GM12878 (cell line): ENCODE measurements around the gene HRH2. TPM values are rescaled to one million over a fixed set of nuclear protein-coding genes. Genes with fewer than 3 reads are reported as not detected.

Experiments used
- ATAC-seq: fragments of 200-7000 bp; cut with Tn5 transposase; 3 replicates; pipeline ENCODE4 v1.9.1; 2020; ENCODE audit warnings: mild to moderate bottlenecking, moderate library complexity
- BruUV-seq: library from RNA; stranded (reverse); fragments of 400-500 nt; replicated peaks from 2 replicates; lab custom pipeline; 2021; lab: Mats Ljungman, UMichigan
- CTCF ChIA-PET: fragments of 300-600 bp; sonication (Branson Sonifier 250); formaldehyde crosslinking; extraction: SDS; loops from one replicate; lab custom pipeline; 2021; ENCODE audit warnings: inconsistent platforms; lab: Yijun Ruan, JAX
- POLR2A ChIA-PET: fragments of 350-600 bp; formaldehyde crosslinking; extraction: SDS; loops from one replicate; lab custom pipeline; 2021; ENCODE audit warnings: inconsistent platforms; lab: Charles Lee
- RAD21 ChIA-PET: fragments of 300-600 bp; sonication (Branson Sonifier 250); formaldehyde crosslinking; loops from one replicate; lab custom pipeline; 2023; ENCODE audit warnings: antibody characterized with exemption; ENCODE audit not compliant: unreplicated experiment; lab: Charles Lee
- SMC1A ChIA-PET: fragments of 300-600 bp; sonication (Branson Sonifier 250); formaldehyde crosslinking; loops from one replicate; lab custom pipeline; 2023; ENCODE audit not compliant: unreplicated experiment, uncharacterized antibody; lab: Charles Lee
- DNase-seq: peaks from one replicate; pipeline ENCODE4 v3.0.0-alpha.2; 2011; ENCODE audit warnings: low read depth, low spot score
- FAIRE-seq: peaks from 3 replicates; lab custom pipeline; 2011; peaks lifted over from hg19 to GRCh38; lab: Jason Lieb, UNC
- H2AFZ ChIP-seq: 2 replicates; pipeline ENCODE4 v1.6.0; 2011; ENCODE audit warnings: low read depth, low read length, control low read depth; ENCODE audit not compliant: control insufficient read depth
- H3K27ac ChIP-seq: 2 replicates; pipeline ENCODE4 v1.5.1; 2011; ENCODE audit warnings: control low read depth; ENCODE audit not compliant: control insufficient read depth, insufficient read depth
- H3K27me3 ChIP-seq, 2 experiments: replicated peaks in 1 of 2; 2 replicates each; pipeline versions ENCODE4 v1.6.0 to v1.6.1; 2011; ENCODE audit warnings: low read length in 1 of 2; ENCODE audit not compliant: control insufficient read depth in 2 of 2, insufficient read depth in 2 of 2
- H3K36me3 ChIP-seq, 2 experiments: 2 replicates each; pipeline ENCODE4 v1.5.1; 2011; ENCODE audit warnings: low read length in 1 of 2; ENCODE audit not compliant: control insufficient read depth in 2 of 2, insufficient read depth in 2 of 2
- H3K4me1 ChIP-seq: 2 replicates; pipeline ENCODE4 v1.6.1; 2011; ENCODE audit warnings: mild to moderate bottlenecking, low read length, moderate library complexity, mixed read lengths; ENCODE audit not compliant: control insufficient read depth, insufficient read depth
- H3K4me2 ChIP-seq: 2 replicates; pipeline ENCODE4 v1.6.0; 2011; ENCODE audit warnings: control low read depth; ENCODE audit not compliant: control insufficient read depth, insufficient read depth
- H3K4me3 ChIP-seq: fragments of 200-600 bp; sonication (generic); 2 replicates; pipeline ENCODE4 v1.5.1; 2016
- H3K79me2 ChIP-seq: 2 replicates; pipeline ENCODE4 v1.6.0; 2011; ENCODE audit warnings: low read length; ENCODE audit not compliant: control insufficient read depth, insufficient read depth
- H3K9ac ChIP-seq: 2 replicates; pipeline ENCODE4 v1.8.0; 2011; ENCODE audit warnings: low read length, control low read depth, mixed read lengths; ENCODE audit not compliant: control insufficient read depth, insufficient read depth
- H3K9me3 ChIP-seq: replicated peaks from 3 replicates; pipeline ENCODE4 v1.5.1; 2011; ENCODE audit warnings: mild to moderate bottlenecking, low read length; ENCODE audit not compliant: control insufficient read depth, insufficient read depth
- H4K20me1 ChIP-seq: 2 replicates; pipeline ENCODE4 v1.6.0; 2011; ENCODE audit not compliant: control insufficient read depth, insufficient read depth
- BMI1 ChIP-seq: fragments of 450-650 bp; IDR thresholded peaks from 2 replicates; pipeline ENCODE4 v1.6.1; 2016; ENCODE audit warnings: mild to moderate bottlenecking, moderate library complexity, borderline replicate concordance
- CBFB ChIP-seq: IDR thresholded peaks from 2 replicates; pipeline ENCODE4 v1.6.1; 2016; ENCODE audit warnings: antibody characterized with exemption, low read depth
- DPF2 ChIP-seq: fragments of 450-650 bp; IDR thresholded peaks from 2 replicates; pipeline ENCODE4 v1.6.1; 2017; ENCODE audit warnings: mild to moderate bottlenecking
- IKZF2 ChIP-seq, 2 experiments: fragments of 450-650 bp; IDR thresholded peaks; 2 replicates each; pipeline ENCODE4 v1.6.1; 2017; ENCODE audit warnings: mild to moderate bottlenecking in 2 of 2, moderate library complexity in 2 of 2
- JUND ChIP-seq: IDR thresholded peaks from 2 replicates; pipeline ENCODE4 v1.6.1; 2012; ENCODE audit warnings: low read depth, mild to moderate bottlenecking, low read length, improper control_type of control experiment, moderate library complexity
- KAT2A ChIP-seq: conservative IDR thresholded peaks from 2 replicates; pipeline ENCODE4 v1.6.1; 2011; ENCODE audit warnings: low read depth, low read length; ENCODE audit not compliant: control insufficient read depth
- NFIC ChIP-seq: IDR thresholded peaks from 2 replicates; pipeline ENCODE4 v1.6.1; 2012; ENCODE audit warnings: low read depth, mild to moderate bottlenecking, inconsistent platforms, low read length, moderate library complexity
- SMC3 ChIP-seq: IDR thresholded peaks from 2 replicates; pipeline ENCODE4 v1.6.1; 2011; ENCODE audit warnings: low read length, improper control_type of control experiment, borderline replicate concordance
- TBL1XR1 ChIP-seq: IDR thresholded peaks from 2 replicates; pipeline ENCODE4 v1.6.1; 2012; ENCODE audit warnings: low read depth, low read length, improper control_type of control experiment
- YY1 ChIP-seq: IDR thresholded peaks from 2 replicates; pipeline ENCODE4 v1.6.1; 2011; ENCODE audit warnings: low read depth, mild to moderate bottlenecking, low read length
- WGBS: methylation state at CpG from one replicate; pipeline ENCODE4 v1.1.6; 2016; ENCODE audit warnings: low lambda C conversion rate; ENCODE audit not compliant: insufficient replicate concordance, insufficient coverage; ENCODE audit errors: missing lambda C conversion rate; 5-methylcytosine and 5-hydroxymethylcytosine counted together
- in situ Hi-C: fragments of 300-500 bp; cut with MboI; formaldehyde crosslinking; loops from 9 replicates; pipeline ENCODE4 v1.14.3; 2018; ENCODE audit warnings: mixed read lengths
- intact Hi-C: fragments of 100-400 bp; cut with micrococcal nuclease; formaldehyde crosslinking; loops from one replicate; pipeline ENCODE4 v1.14.2; 2022; ENCODE audit not compliant: unreplicated experiment
- polyA plus RNA-seq, 11 experiments: library from polyadenylated mRNA; depleted of rRNA in 4 of 11; unstranded in 6 of 11; stranded (reverse) in 5 of 11; fragments of >200 nt; fragmentation: Nextera tagmentation in 4 of 11; fragmentation: Illumina TruSeq in 1 of 11; extraction: Ambion mirVana in 4 of 11; extraction: Trizol in 1 of 11; gene quantifications; 1 replicate in 1 of 11; 2 replicates in 10 of 11; pipeline versions ENCODE4 v1.2.1 to v1.2.3, GENCODE V29; 2011 to 2016; ENCODE audit warnings: inconsistent platforms in 2 of 11, missing spikeins in 2 of 11, low read depth in 1 of 11
- total RNA-seq, 4 experiments: library from RNA; depleted of rRNA in 3 of 4; stranded (reverse); fragments of >200 nt in 3 of 4; fragmentation: Illumina TruSeq in 1 of 4; extraction: Trizol in 1 of 4; gene quantifications; 2 replicates each; pipeline versions ENCODE4 v1.2.1 to v1.2.3, GENCODE V29; 2013 to 2021
- TF ChIP-seq, protein P1 (sequence below): IDR thresholded peaks from 2 replicates; pipeline ENCODE4 v1.6.1; 2012; ENCODE audit warnings: low read length, inconsistent platforms
- TF ChIP-seq, protein P2 (sequence below): fragments of 150-350 bp; IDR thresholded peaks from 2 replicates; pipeline ENCODE4 v1.6.1; 2014; ENCODE audit warnings: mild to moderate bottlenecking, low read depth, low read length
- TF ChIP-seq, protein P3 (sequence below): IDR thresholded peaks from 2 replicates; pipeline ENCODE4 v1.6.1; 2012; ENCODE audit warnings: low read depth, low read length, improper control_type of control experiment
- TF ChIP-seq, protein P4 (sequence below): fragments of 450-650 bp; IDR thresholded peaks from 2 replicates; pipeline ENCODE4 v1.6.1; 2016; ENCODE audit warnings: mild to moderate bottlenecking

HRH2 gene
- total and polyA plus RNA-seq, 10 of the 15 experiments (the other 5 are each of a cell fraction or from before 2014, with no cell fraction given): 0.01 to 0.05 (median 0.03) TPM; not detected in 7

DNA sequence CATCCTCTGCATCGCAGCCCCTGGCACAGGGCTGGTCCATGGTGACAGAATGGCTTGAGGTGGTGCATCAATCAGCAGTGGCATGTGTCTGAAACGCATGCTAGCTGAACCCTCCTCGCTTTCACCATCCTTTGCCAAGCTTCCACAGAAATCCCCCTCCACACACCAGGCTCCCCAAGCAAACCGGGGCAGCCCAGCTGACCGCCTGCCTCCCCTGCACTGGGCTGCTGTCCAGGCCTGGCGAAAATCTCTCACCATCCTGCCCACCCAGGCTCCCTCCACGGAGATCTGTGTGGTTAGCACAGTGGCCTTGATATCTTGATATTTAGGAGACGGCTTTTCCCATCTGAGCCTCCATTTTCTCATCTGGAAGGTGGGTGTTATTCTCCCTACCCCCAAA lies 905 bp upstream of the HRH2 start:
- BruUV-seq: no TSS peak
- in situ Hi-C loops (no loop called here), intact Hi-C loops (no loop called here)
- peaks cover 7 to 9% of the 10 kb centered on the region in 2 experiments; a peak in 3 of 4 replicates for H3K27me3 ChIP-seq
- ChIA-PET SMC1A (no interaction called here), POLR2A (no interaction called here), CTCF (no interaction called here), RAD21 (no interaction called here)
- TF ChIP-seq KAT2A (no peak), SMC3 (no peak), YY1 (no peak), BMI1 (no peak), NFIC (no peak), DPF2 (no peak), JUND (no peak), IKZF2 (IDR thresholded peaks at IDR 0.05) (no peak), CBFB (no peak), TBL1XR1 (no peak)
- TF ChIP-seq, protein P1, sequence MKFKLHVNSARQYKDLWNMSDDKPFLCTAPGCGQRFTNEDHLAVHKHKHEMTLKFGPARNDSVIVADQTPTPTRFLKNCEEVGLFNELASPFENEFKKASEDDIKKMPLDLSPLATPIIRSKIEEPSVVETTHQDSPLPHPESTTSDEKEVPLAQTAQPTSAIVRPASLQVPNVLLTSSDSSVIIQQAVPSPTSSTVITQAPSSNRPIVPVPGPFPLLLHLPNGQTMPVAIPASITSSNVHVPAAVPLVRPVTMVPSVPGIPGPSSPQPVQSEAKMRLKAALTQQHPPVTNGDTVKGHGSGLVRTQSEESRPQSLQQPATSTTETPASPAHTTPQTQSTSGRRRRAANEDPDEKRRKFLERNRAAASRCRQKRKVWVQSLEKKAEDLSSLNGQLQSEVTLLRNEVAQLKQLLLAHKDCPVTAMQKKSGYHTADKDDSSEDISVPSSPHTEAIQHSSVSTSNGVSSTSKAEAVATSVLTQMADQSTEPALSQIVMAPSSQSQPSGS: no peak
- TF ChIP-seq, protein P2, sequence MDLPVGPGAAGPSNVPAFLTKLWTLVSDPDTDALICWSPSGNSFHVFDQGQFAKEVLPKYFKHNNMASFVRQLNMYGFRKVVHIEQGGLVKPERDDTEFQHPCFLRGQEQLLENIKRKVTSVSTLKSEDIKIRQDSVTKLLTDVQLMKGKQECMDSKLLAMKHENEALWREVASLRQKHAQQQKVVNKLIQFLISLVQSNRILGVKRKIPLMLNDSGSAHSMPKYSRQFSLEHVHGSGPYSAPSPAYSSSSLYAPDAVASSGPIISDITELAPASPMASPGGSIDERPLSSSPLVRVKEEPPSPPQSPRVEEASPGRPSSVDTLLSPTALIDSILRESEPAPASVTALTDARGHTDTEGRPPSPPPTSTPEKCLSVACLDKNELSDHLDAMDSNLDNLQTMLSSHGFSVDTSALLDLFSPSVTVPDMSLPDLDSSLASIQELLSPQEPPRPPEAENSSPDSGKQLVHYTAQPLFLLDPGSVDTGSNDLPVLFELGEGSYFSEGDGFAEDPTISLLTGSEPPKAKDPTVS: no peak
- TF ChIP-seq, protein P3, sequence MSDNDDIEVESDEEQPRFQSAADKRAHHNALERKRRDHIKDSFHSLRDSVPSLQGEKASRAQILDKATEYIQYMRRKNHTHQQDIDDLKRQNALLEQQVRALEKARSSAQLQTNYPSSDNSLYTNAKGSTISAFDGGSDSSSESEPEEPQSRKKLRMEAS: no peak
- TF ChIP-seq, protein P4, sequence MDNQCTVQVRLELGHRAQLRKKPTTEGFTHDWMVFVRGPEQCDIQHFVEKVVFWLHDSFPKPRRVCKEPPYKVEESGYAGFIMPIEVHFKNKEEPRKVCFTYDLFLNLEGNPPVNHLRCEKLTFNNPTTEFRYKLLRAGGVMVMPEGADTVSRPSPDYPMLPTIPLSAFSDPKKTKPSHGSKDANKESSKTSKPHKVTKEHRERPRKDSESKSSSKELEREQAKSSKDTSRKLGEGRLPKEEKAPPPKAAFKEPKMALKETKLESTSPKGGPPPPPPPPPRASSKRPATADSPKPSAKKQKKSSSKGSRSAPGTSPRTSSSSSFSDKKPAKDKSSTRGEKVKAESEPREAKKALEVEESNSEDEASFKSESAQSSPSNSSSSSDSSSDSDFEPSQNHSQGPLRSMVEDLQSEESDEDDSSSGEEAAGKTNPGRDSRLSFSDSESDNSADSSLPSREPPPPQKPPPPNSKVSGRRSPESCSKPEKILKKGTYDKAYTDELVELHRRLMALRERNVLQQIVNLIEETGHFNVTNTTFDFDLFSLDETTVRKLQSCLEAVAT: no peak
- no peaks in the 10 kb centered on the region for H3K36me3 ChIP-seq
- WGBS: 50% methylated on average over 7 of the region's 8 CpGs
- no peak overlapping the region for H3K9ac ChIP-seq
- H3K27ac ChIP-seq: no peak overlapping the region
- H2AFZ ChIP-seq: no peak overlapping the region
- H3K4me2 ChIP-seq: no peak overlapping the region
- no peaks in the 10 kb centered on the region for H4K20me1 ChIP-seq
- no peaks in the 10 kb centered on the region; the same call in 2 of the 3 replicates for H3K9me3 ChIP-seq
- H3K4me3 ChIP-seq: no peak overlapping the region
- FAIRE-seq (no peak), DNase-seq (no peak), ATAC-seq (no peak)
- H3K79me2 ChIP-seq: no peaks in the 10 kb centered on the region
- no peaks in the 10 kb centered on the region for H3K4me1 ChIP-seq
